Measurements from ENCODE around the gene BCL2L14.

DNA sequence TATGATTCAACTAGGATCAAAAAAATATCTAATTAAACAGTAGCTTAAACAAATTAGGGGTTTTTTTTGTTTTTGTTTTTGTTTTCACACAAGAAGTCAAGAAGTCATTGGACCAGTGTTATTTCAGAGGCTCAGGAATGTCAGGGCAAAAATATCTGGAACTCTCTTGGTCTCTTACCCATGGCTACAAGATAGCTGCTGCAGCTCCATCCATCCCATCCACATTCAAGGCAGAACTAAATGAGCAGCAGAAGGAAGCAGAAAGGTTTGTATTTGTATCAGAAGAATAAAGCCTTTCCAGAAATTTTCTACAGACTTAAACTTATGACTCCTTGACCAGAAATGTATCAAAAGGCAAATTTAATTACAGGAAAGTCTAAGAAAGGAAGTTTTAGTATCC is 33.8 kb upstream of the BCL2L14 start:
- no peak for TF ChIP-seq CHD2 (IDR thresholded peaks at IDR 0.05; ENCODE audit: low read length, partially characterized antibody)
- no peak for TF ChIP-seq RAD21 (IDR thresholded peaks at IDR 0.05; ENCODE audit: low read length)
- TF ChIP-seq, protein P1, sequence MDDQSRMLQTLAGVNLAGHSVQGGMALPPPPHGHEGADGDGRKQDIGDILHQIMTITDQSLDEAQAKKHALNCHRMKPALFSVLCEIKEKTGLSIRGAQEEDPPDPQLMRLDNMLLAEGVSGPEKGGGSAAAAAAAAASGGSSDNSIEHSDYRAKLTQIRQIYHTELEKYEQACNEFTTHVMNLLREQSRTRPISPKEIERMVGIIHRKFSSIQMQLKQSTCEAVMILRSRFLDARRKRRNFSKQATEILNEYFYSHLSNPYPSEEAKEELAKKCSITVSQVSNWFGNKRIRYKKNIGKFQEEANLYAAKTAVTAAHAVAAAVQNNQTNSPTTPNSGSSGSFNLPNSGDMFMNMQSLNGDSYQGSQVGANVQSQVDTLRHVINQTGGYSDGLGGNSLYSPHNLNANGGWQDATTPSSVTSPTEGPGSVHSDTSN (IDR thresholded peaks at IDR 0.05), result no peak
- TF ChIP-seq, protein P2, sequence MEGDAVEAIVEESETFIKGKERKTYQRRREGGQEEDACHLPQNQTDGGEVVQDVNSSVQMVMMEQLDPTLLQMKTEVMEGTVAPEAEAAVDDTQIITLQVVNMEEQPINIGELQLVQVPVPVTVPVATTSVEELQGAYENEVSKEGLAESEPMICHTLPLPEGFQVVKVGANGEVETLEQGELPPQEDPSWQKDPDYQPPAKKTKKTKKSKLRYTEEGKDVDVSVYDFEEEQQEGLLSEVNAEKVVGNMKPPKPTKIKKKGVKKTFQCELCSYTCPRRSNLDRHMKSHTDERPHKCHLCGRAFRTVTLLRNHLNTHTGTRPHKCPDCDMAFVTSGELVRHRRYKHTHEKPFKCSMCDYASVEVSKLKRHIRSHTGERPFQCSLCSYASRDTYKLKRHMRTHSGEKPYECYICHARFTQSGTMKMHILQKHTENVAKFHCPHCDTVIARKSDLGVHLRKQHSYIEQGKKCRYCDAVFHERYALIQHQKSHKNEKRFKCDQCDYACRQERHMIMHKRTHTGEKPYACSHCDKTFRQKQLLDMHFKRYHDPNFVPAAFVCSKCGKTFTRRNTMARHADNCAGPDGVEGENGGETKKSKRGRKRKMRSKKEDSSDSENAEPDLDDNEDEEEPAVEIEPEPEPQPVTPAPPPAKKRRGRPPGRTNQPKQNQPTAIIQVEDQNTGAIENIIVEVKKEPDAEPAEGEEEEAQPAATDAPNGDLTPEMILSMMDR (IDR thresholded peaks at IDR 0.05), result no peak
- TF ChIP-seq RFX5 (IDR thresholded peaks at IDR 0.05; ENCODE audit: low read length), result no peak
- TF ChIP-seq POLR2AphosphoS5 (IDR thresholded peaks at IDR 0.05; ENCODE audit: low read depth, low read length), result no peak
- no peak for TF ChIP-seq SIN3A (IDR thresholded peaks at IDR 0.05; ENCODE audit: borderline replicate concordance, low read depth, low read length)
- TF ChIP-seq FOXJ3 (CRISPR knock-in tag; IDR thresholded peaks at IDR 0.05), result no peak
- TF ChIP-seq, protein P3, sequence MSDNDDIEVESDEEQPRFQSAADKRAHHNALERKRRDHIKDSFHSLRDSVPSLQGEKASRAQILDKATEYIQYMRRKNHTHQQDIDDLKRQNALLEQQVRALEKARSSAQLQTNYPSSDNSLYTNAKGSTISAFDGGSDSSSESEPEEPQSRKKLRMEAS (IDR thresholded peaks at IDR 0.05; ENCODE audit: low read depth), result no peak
- TF ChIP-seq REST (IDR thresholded peaks at IDR 0.05; ENCODE audit: low read depth, low read length), result no peak
- no peak for TF ChIP-seq TAF1 (IDR thresholded peaks at IDR 0.05; ENCODE audit: borderline replicate concordance, low read depth, low read length)
